Thymus (tissue), 11 donors: ENCODE measurements around the gene SLC6A19. TPM values are rescaled to one million over a fixed set of nuclear protein-coding genes. Genes with fewer than 3 reads are reported as not detected.

Experiments
- DNase-seq, 9 donors: peaks; one replicate each; pipeline ENCODE4 v3.0.0-alpha.2; 2013; ENCODE audit warnings: low spot score in 9 of 9, low read depth in 6 of 9, missing footprints in 1 of 9
- H3K27ac ChIP-seq, 2 donors: one replicate each; pipeline ENCODE4 v1.5.1; 2013; ENCODE audit warnings: control low read depth in 1 of 2, low read depth in 1 of 2, low read length in 1 of 2, mild to moderate bottlenecking in 1 of 2, moderate library complexity in 1 of 2
- H3K27me3 ChIP-seq, 2 donors: one replicate each; pipeline ENCODE4 v1.5.1; 2013; ENCODE audit warnings: low read length in 1 of 2; ENCODE audit not compliant: control insufficient read depth in 2 of 2, insufficient read depth in 1 of 2
- H3K36me3 ChIP-seq, 2 donors: one replicate each; pipeline ENCODE4 v1.5.1; 2013; ENCODE audit warnings: low read length in 1 of 2, mild to moderate bottlenecking in 1 of 2, moderate library complexity in 1 of 2; ENCODE audit not compliant: control insufficient read depth in 2 of 2, insufficient read depth in 2 of 2
- H3K4me1 ChIP-seq, 2 donors: one replicate each; pipeline ENCODE4 v1.5.1; 2013; ENCODE audit warnings: low read length in 2 of 2; ENCODE audit not compliant: control insufficient read depth in 2 of 2, insufficient read depth in 2 of 2
- H3K4me3 ChIP-seq, 2 donors: one replicate each; pipeline ENCODE4 v1.5.1; 2013; ENCODE audit warnings: low read length in 2 of 2, control low read depth in 1 of 2, mild to moderate bottlenecking in 1 of 2
- H3K9me3 ChIP-seq, 2 donors: one replicate each; pipeline ENCODE4 v1.5.1; 2013; ENCODE audit warnings: low read length in 1 of 2, mild to moderate bottlenecking in 1 of 2; ENCODE audit not compliant: control insufficient read depth in 2 of 2, insufficient read depth in 1 of 2
- WGBS: extraction: QIAGEN DNeasy Blood & Tissue Kit; methylation state at CpG from one replicate; pipeline ENCODE4 v1.1.7; 2013; 5-methylcytosine and 5-hydroxymethylcytosine counted together
- polyA plus RNA-seq: library from polyadenylated mRNA; stranded (reverse); fragments of 200-250 nt; gene quantifications from one replicate; pipeline ENCODE4 v1.2.3, GENCODE V29; 2013
- total RNA-seq: library from RNA; stranded (reverse); fragments of 120-200 nt; gene quantifications from one replicate; pipeline ENCODE4 v1.2.4, GENCODE V29; 2013
- donor health status: healthy.

Gene SLC6A19
- total and polyA plus RNA-seq, 2 donors, result 0.09 to 0.16 TPM

DNA sequence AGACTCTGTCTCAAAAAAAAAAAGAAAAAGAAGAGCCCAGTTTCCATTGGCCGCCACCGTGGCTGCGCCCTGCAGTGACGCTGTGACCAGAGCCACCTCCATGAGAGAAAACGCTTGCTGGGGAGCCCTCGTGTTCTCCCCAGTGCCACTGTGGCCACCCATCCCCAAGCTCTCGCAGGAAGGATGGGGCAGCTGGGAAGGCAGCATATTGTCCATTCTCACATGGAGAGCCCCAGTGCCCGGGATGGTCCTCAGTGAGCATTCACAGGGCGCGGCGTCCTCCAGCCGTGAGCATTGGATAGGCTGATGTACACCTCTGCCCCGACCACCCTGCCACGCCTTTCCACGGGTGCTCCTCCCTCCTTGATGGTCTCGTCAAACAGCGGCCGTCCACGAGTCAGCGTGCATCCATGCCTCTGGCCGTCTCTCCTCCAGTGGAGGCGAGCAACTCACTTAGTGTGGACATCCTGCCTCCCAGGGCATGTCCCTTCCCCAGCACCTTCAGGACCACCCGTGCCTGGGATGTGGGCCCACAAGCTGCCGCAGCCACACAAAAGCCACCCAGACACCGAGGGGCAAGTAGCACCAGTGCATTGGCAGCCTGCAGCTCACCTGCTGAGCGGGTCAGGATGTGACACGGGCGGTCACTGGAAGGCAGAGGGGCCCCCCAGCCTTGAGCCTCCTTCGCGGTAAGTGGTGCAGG is 23.4 kb upstream of the SLC6A19 start:
- 91% methylated on average over 30 of the region's 30 CpGs for WGBS
- no peak for DNase-seq
- H3K4me3 ChIP-seq, result no peak overlapping the region
- no peak overlapping the region for H3K27ac ChIP-seq
- H3K27me3 ChIP-seq, result no peaks in the 10 kb centered on the region
- H3K9me3 ChIP-seq, result peaks cover 0 to 10% of the 10 kb centered on the region in 2 donors
- H3K4me1 ChIP-seq, result peaks cover 0 to 4% of the 10 kb centered on the region in 2 donors
- no peaks in the 10 kb centered on the region for H3K36me3 ChIP-seq

- Histone ChIP-seq H3K36me3 (no peaks in the 10 kb centered on the region), H3K27ac (no peak overlapping the region), H3K9me3 (peaks cover 0 to 10% of the 10 kb centered on the region in 2 donors), H3K27me3 (peaks cover 0 to 3% of the 10 kb centered on the region in 2 donors), H3K4me1 (peaks cover 0 to 3% of the 10 kb centered on the region in 2 donors), H3K4me3 (no peak overlapping the region)
- no peak for DNase-seq
- WGBS, result 88% methylated on average over 34 of the region's 34 CpGs
These were observed 22.6 kb upstream of the SLC6A19 start for GRCh38 chr5:1178529-1179382.

GRCh38 chr5:1179383-1179715 is 22.0 kb upstream of the SLC6A19 start:
- H3K27me3 ChIP-seq, result peaks cover 0 to 3% of the 10 kb centered on the region in 2 donors

DNA sequence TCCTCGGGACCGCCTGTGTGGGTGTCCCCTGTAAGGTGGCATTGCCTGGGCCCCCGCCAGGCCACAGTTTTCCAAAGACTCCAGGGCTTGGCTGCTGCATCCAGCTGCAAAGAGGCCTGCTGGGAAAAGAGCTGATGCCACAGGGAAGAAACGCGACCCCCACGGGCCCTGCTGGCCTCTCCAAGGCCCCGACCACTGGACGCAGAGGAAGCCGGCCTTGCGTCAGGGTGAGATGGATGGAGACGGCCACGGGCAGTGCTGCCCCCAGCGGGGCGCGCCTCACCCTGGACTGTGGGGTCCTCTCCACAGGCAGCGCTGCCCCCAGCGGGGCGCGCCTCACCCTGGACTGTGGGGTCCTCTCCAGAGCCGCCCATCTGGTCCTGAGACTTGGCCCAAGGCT is 21.3 kb upstream of the SLC6A19 start:
- H3K27me3 ChIP-seq, result peaks cover 0 to 3% of the 10 kb centered on the region in 2 donors
- no peaks in the 10 kb centered on the region for H3K4me1 ChIP-seq
- no peak overlapping the region for H3K27ac ChIP-seq
- WGBS, result 99% methylated on average over 20 of the region's 20 CpGs
- no peak overlapping the region for H3K4me3 ChIP-seq
- DNase-seq, result no peak
- H3K36me3 ChIP-seq, result no peaks in the 10 kb centered on the region
- peaks cover 0 to 2% of the 10 kb centered on the region in 2 donors for H3K9me3 ChIP-seq

More at GRCh38 chr5:1179383-1179715, 22.0 kb upstream of the SLC6A19 start:
- DNase-seq, result no peak
- Histone ChIP-seq H3K4me1 (peaks cover 0 to 3% of the 10 kb centered on the region in 2 donors), H3K9me3 (peaks cover 0 to 9% of the 10 kb centered on the region in 2 donors), H3K27ac (no peak overlapping the region), H3K36me3 (no peaks in the 10 kb centered on the region), H3K4me3 (no peak overlapping the region)
- WGBS, result 86% methylated on average over 9 of the region's 9 CpGs

- Histone ChIP-seq H3K9me3 (no peaks in the 10 kb centered on the region), H3K4me3 (no peak overlapping the region), H3K27ac (no peak overlapping the region), H3K27me3 (peaks cover 0 to 3% of the 10 kb centered on the region in 2 donors), H3K4me1 (no peaks in the 10 kb centered on the region), H3K36me3 (no peaks in the 10 kb centered on the region)
- DNase-seq, result no peak
- WGBS, result 93% methylated on average over 20 of the region's 20 CpGs
These were observed 20.5 kb upstream of the SLC6A19 start for GRCh38 chr5:1180841-1181271.

GRCh38 chr5:1181451-1182359 is 19.7 kb upstream of the SLC6A19 start:
- Histone ChIP-seq H3K36me3 (no peaks in the 10 kb centered on the region), H3K9me3 (no peaks in the 10 kb centered on the region), H3K4me1 (no peaks in the 10 kb centered on the region), H3K27ac (no peak overlapping the region), H3K4me3 (no peak overlapping the region), H3K27me3 (peaks cover 0 to 3% of the 10 kb centered on the region in 2 donors)
- 87% methylated on average over 27 of the region's 27 CpGs for WGBS
- DNase-seq, result no peak

- no peak for DNase-seq
- WGBS, result 87% methylated on average over 7 of the region's 7 CpGs
- H3K27me3 ChIP-seq, result peaks cover 0 to 4% of the 10 kb centered on the region in 2 donors
- H3K4me3 ChIP-seq, result no peak overlapping the region
- no peaks in the 10 kb centered on the region for H3K4me1 ChIP-seq
- no peaks in the 10 kb centered on the region for H3K36me3 ChIP-seq
- no peak overlapping the region for H3K27ac ChIP-seq
- H3K9me3 ChIP-seq, result no peaks in the 10 kb centered on the region
These were observed 19.1 kb upstream of the SLC6A19 start for GRCh38 chr5:1182360-1182632.

DNA sequence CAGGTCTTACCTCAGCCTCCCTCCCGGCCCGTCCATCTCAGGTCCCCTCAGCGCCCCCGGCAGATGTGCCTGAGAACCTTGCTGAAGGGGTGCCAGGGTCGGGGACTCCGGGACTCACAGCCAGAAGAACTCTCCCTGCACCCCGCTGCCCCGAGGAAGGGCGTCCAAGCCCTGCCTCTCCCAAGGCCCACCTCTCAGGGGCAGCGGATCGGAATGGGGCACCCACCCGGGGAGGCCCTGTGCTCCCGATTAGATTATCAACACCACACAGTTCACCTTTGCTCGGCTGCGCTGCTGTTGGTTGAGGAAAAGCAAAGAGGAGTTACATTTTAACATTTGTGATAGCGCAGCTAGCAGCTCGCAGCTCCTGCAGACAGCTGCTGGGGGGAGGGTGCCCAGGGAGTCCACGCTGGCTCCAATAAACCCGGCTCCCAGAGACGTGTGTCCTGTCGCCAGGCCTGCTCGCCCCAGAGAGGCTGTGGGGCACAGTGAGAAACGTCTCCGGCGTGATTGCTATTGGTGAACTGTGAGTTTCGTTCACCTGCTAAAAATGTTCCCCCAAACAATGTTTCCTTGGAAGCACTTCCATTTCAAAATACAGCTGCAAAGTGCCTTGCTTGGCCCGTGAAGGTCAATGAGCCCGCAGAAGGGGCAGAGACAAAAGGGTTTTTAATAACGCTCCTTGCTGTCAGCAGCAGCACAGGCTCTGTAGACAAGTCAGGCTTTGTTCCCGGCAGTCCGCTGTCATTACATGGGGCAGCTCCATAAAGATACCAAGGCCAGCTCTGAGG is 18.6 kb upstream of the SLC6A19 start:
- DNase-seq, result no peak
- Histone ChIP-seq H3K36me3 (no peaks in the 10 kb centered on the region), H3K4me3 (no peak overlapping the region), H3K9me3 (no peaks in the 10 kb centered on the region), H3K4me1 (no peaks in the 10 kb centered on the region), H3K27me3 (peaks cover 0 to 5% of the 10 kb centered on the region in 2 donors), H3K27ac (no peak overlapping the region)
- WGBS, result 94% methylated on average over 31 of the region's 31 CpGs
